GM18858 (cell line): ENCODE measurements around the gene CCDC196.
A peak's percentile ranks its signal among the peaks of the same experiment; 100 is the strongest.
"Not testable (repeated sequence)": the region's sequence is repeated elsewhere in the genome, so short reads cannot be mapped to it uniquely, and the experiment has no call there.

Source experiments
- ATAC-seq: cut with Tn5 transposase; IDR thresholded peaks from one replicate; pipeline ENCODE4 v1.9.1; 2021; ENCODE audit not compliant: unreplicated experiment

CCDC196 gene

GRCh38 chr14:66495218-66496098 lies 9.3 kb downstream of the CCDC196 start:
- ATAC-seq = peak; percentile 79

GRCh38 chr14:66496188-66496807 lies 10.1 kb downstream of the CCDC196 start:
- no peak for ATAC-seq

DNA sequence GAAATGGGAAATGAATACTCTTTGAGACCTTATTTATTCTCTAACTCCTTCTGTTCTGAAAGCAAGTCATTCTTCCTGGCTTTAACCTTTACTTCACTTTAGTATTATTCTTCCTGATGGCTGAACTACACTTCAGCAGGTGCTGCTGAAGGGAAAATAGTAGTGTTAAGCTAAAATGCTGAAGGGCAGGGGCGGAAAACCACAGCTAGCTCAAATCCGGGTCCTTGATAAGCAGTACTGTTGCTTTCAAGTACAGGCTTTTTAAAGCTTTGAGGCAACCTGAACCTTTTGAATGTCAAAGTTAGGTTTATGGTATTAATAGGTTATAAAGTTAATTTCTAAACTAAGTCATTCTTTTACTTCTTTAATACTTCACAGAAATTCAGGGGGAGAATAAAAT lies 10.7 kb downstream of the CCDC196 start:
- no peak for ATAC-seq

DNA sequence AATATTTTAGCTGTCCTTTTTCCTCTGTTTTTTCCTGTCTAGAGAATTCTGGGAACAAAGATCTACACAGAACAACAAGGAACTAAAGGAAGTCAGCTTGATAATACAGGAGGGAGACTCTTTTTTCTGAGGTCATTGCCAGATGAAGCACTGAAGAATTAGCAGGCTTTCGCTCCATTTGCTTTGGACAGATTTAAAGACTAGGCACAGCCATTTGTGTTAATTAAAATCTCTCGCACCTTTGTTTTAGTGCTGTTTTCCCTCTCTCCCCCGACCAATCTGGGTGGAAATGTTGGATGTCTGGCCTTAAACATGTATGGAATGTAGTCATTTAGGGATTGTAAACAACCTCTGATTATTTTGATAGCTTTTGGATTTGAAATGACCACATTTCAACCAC lies 12.1 kb downstream of the CCDC196 start:
- no peak for ATAC-seq

GRCh38 chr14:66501592-66501991 lies 15.4 kb downstream of the CCDC196 start:
- no peak for ATAC-seq

DNA sequence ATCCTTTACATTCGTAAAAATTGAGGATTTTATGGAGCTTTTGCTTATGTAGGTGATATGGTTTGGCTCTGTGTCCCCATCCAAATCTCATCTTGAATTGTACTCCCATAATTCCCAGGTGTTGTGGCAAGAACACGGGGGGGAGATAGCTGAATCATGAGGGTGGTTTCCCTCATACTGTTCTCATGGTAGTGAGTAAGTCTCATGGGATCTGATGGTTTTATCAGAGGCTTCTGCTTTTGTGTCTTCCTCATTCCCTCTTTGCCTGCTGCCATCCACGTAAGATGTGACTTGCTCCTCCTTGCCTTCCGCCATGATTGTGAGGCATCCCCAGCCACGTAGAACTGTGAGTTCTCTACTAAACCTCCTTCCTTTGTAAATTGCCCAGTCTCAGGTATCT lies 16.7 kb downstream of the CCDC196 start:
- not testable (repeated sequence) for ATAC-seq

DNA sequence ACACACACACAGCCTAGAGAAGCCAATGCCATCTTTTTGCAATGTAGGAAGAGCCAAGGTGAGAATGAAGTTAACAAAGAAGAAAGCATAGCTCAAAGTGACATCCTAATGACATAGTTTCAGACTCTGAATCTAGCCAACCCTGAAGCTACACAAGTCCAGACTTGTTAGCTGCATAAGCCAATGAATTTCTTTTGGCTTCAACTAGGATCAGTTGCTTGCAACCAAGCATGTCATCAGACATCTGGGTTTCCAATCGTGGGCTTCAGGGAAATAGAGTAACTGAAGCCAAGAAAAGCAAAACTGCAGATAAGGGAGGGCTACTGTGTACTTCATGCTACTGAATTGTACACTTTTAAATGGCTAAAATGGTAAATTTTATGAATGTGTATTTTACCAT lies 17.4 kb downstream of the CCDC196 start:
- ATAC-seq = no peak

- peak; percentile 12 for ATAC-seq
These were observed 21.1 kb downstream of the CCDC196 start for GRCh38 chr14:66507181-66507721.

- ATAC-seq = peak; percentile 77
These were observed 21.8 kb downstream of the CCDC196 start, which contains the start of gene GPHN for GRCh38 chr14:66507722-66508546. GPHN (plus strand) TSS chr14:66508147.

- no peak for ATAC-seq
These were observed 22.3 kb downstream of the CCDC196 start for GRCh38 chr14:66508547-66508845.

GRCh38 chr14:66508846-66509621 lies 22.9 kb downstream of the CCDC196 start:
- no peak for ATAC-seq

- no peak for ATAC-seq
These were observed 23.7 kb downstream of the CCDC196 start for GRCh38 chr14:66509874-66510273.

DNA sequence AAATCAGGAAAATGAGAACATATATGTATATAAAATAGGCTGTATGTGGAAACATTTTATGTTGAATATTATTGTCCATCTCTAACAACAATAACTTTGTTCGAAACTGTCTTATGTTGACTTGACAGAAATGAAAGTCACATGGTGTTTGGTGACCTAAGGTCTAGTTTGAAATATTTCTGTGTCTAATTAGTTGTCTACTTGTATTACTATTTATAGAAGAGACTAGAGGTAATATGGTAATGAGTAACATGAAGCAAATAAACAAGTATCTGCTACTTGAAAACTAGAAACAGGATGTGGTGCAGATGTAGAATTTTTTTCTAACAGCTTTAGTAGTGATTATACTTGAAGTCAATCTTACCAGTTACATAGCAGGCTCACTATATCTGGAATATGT lies 25.7 kb downstream of the CCDC196 start:
- ATAC-seq = no peak

DNA sequence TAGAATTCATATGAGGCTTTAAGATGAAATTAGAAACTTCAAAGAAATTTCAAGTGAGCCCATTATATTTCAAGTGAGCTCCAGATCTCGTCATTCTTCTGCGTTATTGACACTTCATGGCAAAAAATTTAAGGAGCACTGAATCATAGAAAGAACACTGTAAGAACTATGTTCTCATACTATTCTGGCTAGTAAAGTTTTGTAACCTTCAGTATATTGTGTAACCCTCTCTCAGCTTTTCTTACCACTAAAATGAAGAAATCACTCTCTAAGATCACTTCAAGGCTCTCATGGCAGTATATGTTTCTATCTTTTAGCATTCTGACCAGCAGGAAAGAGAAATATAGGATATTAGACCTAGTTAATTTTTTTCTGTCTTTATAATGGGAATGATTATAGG lies 28.0 kb downstream of the CCDC196 start:
- no peak for ATAC-seq

DNA sequence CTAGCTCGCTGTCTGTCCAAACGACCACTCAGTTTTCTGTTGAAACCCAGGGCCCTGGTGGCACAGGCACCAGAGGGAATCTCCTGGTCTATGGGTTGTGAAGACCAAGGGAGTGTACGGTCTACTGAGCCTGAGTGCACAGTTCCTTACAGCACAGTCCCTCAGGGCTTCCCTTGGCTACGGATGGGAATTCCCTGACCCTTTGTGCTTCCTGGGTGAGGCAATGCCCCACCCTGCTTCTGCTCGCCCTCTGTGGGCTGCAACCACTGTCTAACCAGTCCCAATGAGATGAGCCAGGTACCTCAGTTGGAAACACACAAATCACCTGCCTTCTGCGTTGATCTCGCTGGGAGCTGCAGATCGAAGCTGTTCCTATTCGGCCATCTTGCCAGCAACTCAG lies 44.4 kb downstream of the CCDC196 start:
- ATAC-seq = no peak

GRCh38 chr14:66539034-66539433 lies 52.9 kb downstream of the CCDC196 start:
- ATAC-seq = no peak

DNA sequence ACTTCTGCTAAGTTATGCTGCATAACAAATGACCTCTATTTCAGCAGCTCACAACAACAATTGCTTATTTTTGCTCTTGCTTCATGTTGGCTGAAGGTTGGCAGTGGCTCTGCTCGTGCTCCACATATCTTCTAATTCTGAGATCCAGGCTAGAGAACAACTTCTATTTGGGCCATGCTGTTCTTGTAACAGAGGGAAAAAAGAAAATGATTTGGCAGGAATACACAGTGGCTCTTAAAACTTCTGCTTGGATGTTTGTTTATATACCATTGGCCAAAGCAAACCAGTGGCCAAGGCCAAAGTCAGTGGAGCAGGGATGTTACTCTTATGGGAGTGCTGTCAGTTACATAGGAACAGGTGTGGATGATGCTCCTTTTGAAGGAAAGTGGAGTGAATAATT lies 53.9 kb downstream of the CCDC196 start:
- ATAC-seq = no peak

DNA sequence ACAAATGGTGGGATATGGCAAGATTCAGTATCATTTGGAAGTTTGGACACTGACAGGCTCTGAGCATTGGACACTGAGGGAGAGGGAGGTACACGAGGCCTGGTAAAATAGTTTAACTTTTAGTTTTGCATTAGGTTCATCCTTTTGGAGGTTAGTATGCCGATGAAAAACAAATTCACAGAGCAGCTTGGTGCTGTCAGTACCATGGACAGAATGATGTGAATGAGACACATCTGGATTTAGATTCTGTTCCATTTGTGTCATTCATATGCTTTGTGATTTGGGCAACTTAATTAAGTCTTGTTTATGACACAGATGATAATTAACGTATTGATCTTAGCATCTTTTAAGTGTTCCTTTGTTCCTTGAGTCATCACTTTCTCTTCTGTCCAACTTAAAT lies 55.5 kb downstream of the CCDC196 start:
- no peak for ATAC-seq

DNA sequence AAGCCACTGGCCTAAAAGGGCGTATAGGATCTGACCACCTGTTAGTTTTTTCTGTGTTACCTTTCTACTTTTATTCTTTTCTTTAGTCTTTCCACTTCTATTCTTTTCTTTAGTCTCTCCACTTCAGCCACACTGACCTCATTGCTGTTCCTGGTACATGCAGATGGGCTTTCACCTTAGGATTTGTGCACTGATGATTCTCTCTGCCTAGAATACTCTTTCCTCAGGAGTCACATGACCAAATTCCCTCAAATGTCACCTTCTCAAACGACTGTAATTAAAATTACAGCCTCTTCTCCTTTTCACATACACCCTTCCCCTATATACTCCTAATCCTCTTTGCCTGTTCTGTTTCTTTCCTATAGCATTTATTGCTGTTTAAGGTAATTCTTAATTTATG lies 57.8 kb downstream of the CCDC196 start:
- no peak for ATAC-seq

GRCh38 chr14:66545191-66545590 lies 59.0 kb downstream of the CCDC196 start:
- not testable (repeated sequence) for ATAC-seq

GRCh38 chr14:66545751-66546150 lies 59.6 kb downstream of the CCDC196 start:
- not testable (repeated sequence) for ATAC-seq
